Measurements from ENCODE around the gene YIPF3. TPM values are rescaled to one million over a fixed set of nuclear protein-coding genes. Genes with fewer than 3 reads are reported as not detected.
"Not testable (repeated sequence)": the region's sequence is repeated elsewhere in the genome, so short reads cannot be mapped to it uniquely, and the experiment has no call there.

YIPF3 gene
- total and polyA plus RNA-seq, 8 donors, result 101 to 137 (median 130) TPM

GRCh38 chr6:43544461-43544860 lies 27.7 kb upstream of the YIPF3 start:
- Histone ChIP-seq H3K27ac (no peak overlapping the region), H3K4me1 (no peaks in the 10 kb centered on the region), H3K4me3 (no peak overlapping the region), H3K9me3 (no peaks in the 10 kb centered on the region), H3K36me3 (peaks cover 0 to 99% of the 10 kb centered on the region in 2 donors), H3K27me3 (no peaks in the 10 kb centered on the region)
- intact Hi-C loops (cut with DNase I), result no loop called here
- DNase-seq, result no peak
- ATAC-seq, result no peak
- no peak for TF ChIP-seq CTCF (IDR thresholded peaks at IDR 0.05)

GRCh38 chr6:43541774-43542471 lies 25.2 kb upstream of the YIPF3 start:
- intact Hi-C loops (cut with DNase I), result no loop called here
- no peaks in the 10 kb centered on the region for H3K4me1 ChIP-seq
- no peaks in the 10 kb centered on the region for H3K27me3 ChIP-seq
- H3K4me3 ChIP-seq, result no peak overlapping the region
- TF ChIP-seq CTCF (IDR thresholded peaks at IDR 0.05), result no peak
- H3K36me3 ChIP-seq, result peaks cover 0 to 97% of the 10 kb centered on the region in 2 donors
- ATAC-seq, result no peak
- H3K9me3 ChIP-seq, result no peaks in the 10 kb centered on the region
- DNase-seq, result no peak
- no peak overlapping the region for H3K27ac ChIP-seq

- H3K4me1 ChIP-seq, result no peaks in the 10 kb centered on the region
- H3K27ac ChIP-seq, result no peak overlapping the region
- no peaks in the 10 kb centered on the region for H3K27me3 ChIP-seq
- H3K36me3 ChIP-seq, result peaks cover 0 to 96% of the 10 kb centered on the region in 2 donors
- intact Hi-C loops (cut with DNase I), result no loop called here
- TF ChIP-seq CTCF (IDR thresholded peaks at IDR 0.05), result no peak
- H3K9me3 ChIP-seq, result no peaks in the 10 kb centered on the region
- no peak for DNase-seq
- no peak for ATAC-seq
- no peak overlapping the region for H3K4me3 ChIP-seq
Measured at GRCh38 chr6:43540507-43540906, 23.8 kb upstream of the YIPF3 start.

- H3K27ac ChIP-seq; H3K27me3 ChIP-seq; H3K4me1 ChIP-seq; intact Hi-C loops (cut with DNase I); H3K4me3 ChIP-seq; H3K9me3 ChIP-seq; ATAC-seq; DNase-seq: not testable (repeated sequence)
- peaks cover 0 to 93% of the 10 kb centered on the region in 2 donors for H3K36me3 ChIP-seq
Measured at GRCh38 chr6:43539409-43539808, 22.7 kb upstream of the YIPF3 start.

- H3K4me1 ChIP-seq; H3K27me3 ChIP-seq; DNase-seq; H3K9me3 ChIP-seq; H3K27ac ChIP-seq; ATAC-seq; intact Hi-C loops (cut with DNase I); H3K4me3 ChIP-seq: not testable (repeated sequence)
- H3K36me3 ChIP-seq, result peaks cover 0 to 93% of the 10 kb centered on the region in 2 donors
Measured at GRCh38 chr6:43538986-43539385, 22.3 kb upstream of the YIPF3 start.

GRCh38 chr6:43532201-43532600 lies 15.5 kb upstream of the YIPF3 start:
- H3K4me1 ChIP-seq, result no peaks in the 10 kb centered on the region
- peaks cover 0 to 91% of the 10 kb centered on the region in 2 donors for H3K36me3 ChIP-seq
- H3K9me3 ChIP-seq, result no peaks in the 10 kb centered on the region
- intact Hi-C loops (cut with DNase I), result no loop called here
- no peaks in the 10 kb centered on the region for H3K27me3 ChIP-seq
- H3K4me3 ChIP-seq, result no peak overlapping the region
- H3K27ac ChIP-seq, result no peak overlapping the region
- ATAC-seq (no peak), DNase-seq (no peak)
- no peak for TF ChIP-seq CTCF (IDR thresholded peaks at IDR 0.05)
